Upper lobe of left lung (tissue), 6 donors: ENCODE data around the gene SACS. TPM values are rescaled to one million over a fixed set of nuclear protein-coding genes. Genes with fewer than 3 reads are reported as not detected.
A peak's percentile ranks its signal among the peaks of the same experiment; 100 is the strongest.

Experiments
- ATAC-seq, 2 donors: fragments of 200-7000 bp; cut with Tn5 transposase; one replicate each; pipeline ENCODE4 v1.9.1; 2022; ENCODE audit warnings: mild to moderate bottlenecking in 2 of 2, moderate library complexity in 2 of 2; ENCODE audit not compliant: low FRiP score in 2 of 2
- DNase-seq, 2 donors: peaks; one replicate each; pipeline ENCODE4 v3.0.0-alpha.2; 2019 to 2020
- H3K27ac ChIP-seq, 4 donors: fragments of 200-600 bp; sonication (generic); one replicate each; pipeline ENCODE4 v1.5.1; 2016 to 2019
- H3K27me3 ChIP-seq, 4 donors: fragments of 200-600 bp; sonication (generic); one replicate each; pipeline ENCODE4 v1.5.1; 2017 to 2019
- H3K36me3 ChIP-seq, 4 donors: fragments of 200-600 bp; sonication (generic); one replicate each; pipeline ENCODE4 v1.5.1; 2016 to 2019
- H3K4me1 ChIP-seq, 4 donors: fragments of 200-600 bp; sonication (generic); one replicate each; pipeline ENCODE4 v1.5.1; 2018 to 2019
- H3K4me3 ChIP-seq, 4 donors: fragments of 200-600 bp; sonication (generic); one replicate each; pipeline ENCODE4 v1.5.1; 2017 to 2019; ENCODE audit warnings: mild to moderate bottlenecking in 2 of 4, moderate library complexity in 1 of 4
- H3K9me3 ChIP-seq, 4 donors: fragments of 200-600 bp; sonication (generic); one replicate each; pipeline ENCODE4 v1.5.1; 2018 to 2019
- EP300 ChIP-seq, 4 donors: sonication (generic); formaldehyde crosslinking; IDR thresholded peaks; one replicate each; pipeline ENCODE4 v1.5.1; 2017; ENCODE audit warnings: antibody characterized with exemption in 4 of 4, control low read depth in 2 of 4
- POLR2A ChIP-seq, 4 donors: fragments of 450-650 bp; IDR thresholded peaks; one replicate each; pipeline ENCODE4 v1.5.1; 2016 to 2017; ENCODE audit warnings: antibody characterized with exemption in 4 of 4, mild to moderate bottlenecking in 2 of 4
- POLR2AphosphoS5 ChIP-seq, 2 donors: sonication (generic); formaldehyde crosslinking; IDR thresholded peaks; one replicate each; pipeline ENCODE4 v1.5.1; 2017; ENCODE audit warnings: antibody characterized with exemption in 2 of 2
- WGBS, 2 donors: methylation state at CpG; one replicate each; pipeline ENCODE4 v1.1.5; 2017 to 2018; 5-methylcytosine and 5-hydroxymethylcytosine counted together
- total RNA-seq, 6 donors: library from RNA; depleted of rRNA in 4 of 6; stranded (reverse); fragments of >200 nt in 4 of 6; gene quantifications; one replicate each; pipeline versions ENCODE4 v1.1.0 to v1.2.1, GENCODE V29; 2016 to 2021
- TF ChIP-seq, protein P1 (sequence below), 6 experiments: fragments of 450-650 bp in 4 of 6; fragments of 200-600 bp in 2 of 6; sonication (generic) in 2 of 6; IDR thresholded peaks; one replicate each; pipeline ENCODE4 v1.5.1; 2016 to 2019; ENCODE audit warnings: antibody characterized with exemption in 6 of 6
- donor health status: DM: no; HTN: no; CAD: no; lungs with moderate emphysema.
- donor health status: DM: no; HTN: yes; CAD: no; lungs with severe emphysema.

SACS gene
- total RNA-seq, 6 donors from 2014 or later = 2.4 to 25.1 (median 9.7) TPM

DNA sequence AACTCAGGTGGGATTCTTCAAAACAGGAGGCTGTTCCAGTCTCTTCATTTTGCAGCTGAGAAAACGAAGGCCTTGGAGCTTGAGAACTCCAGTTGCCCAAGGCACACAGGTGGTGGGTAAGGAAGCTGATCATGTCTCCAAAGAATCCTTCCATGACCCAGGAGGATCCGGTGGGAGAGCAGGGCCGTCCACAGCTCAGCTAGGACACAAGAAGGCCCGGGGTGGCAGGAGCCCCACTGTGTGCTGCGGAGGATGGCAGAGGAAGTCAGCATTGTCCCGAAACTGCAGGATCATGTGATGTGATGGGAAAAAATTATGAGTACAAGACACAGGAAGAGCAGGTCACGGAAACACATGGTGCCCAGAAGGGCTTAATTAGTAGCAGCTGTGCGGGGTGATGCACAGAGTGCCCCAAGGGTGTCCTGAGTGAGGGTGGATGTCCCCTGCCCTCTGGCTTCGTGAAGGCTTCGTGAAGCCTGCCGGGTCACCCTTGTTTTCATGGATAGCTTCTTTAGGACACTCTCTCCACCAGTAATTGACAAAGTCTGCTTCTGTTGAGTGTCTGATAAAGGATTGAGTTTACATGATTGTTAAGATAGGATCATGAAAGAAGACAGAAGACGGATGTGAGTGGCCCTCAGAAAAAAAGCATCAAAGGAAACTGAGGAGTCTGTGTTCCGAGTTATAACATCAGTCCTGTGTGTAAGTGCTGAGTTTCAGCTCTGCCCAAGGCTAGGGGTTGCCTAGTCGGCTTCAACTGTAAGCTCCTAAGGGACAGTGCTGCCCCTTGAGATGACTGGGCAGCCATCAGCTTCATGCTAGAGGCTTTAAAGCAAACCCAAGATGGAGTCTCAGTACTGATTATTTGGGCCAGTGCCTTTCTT is 33.8 kb upstream of the SACS start:
- DNase-seq (no peak), ATAC-seq (peak in 1 of 2 donors; percentile 49)
- Histone ChIP-seq H3K27ac (peak overlapping the region; percentile 41 to 86 (median 56)), H3K4me1 (peaks cover 4 to 20% (median 10%) of the 10 kb centered on the region in 4 donors), H3K27me3 (no peaks in the 10 kb centered on the region), H3K9me3 (no peaks in the 10 kb centered on the region), H3K4me3 (peak overlapping the region in 1 of 4 donors; percentile 62), H3K36me3 (no peaks in the 10 kb centered on the region)
- TF ChIP-seq EP300 (IDR thresholded peaks at IDR 0.05) (no peak), POLR2AphosphoS5 (IDR thresholded peaks at IDR 0.05) (no peak), POLR2A (IDR thresholded peaks at IDR 0.05) (no peak)
- 49 to 54% methylated on average over 13 to 14 of the region's 14 CpGs for WGBS, 2 donors

- Histone ChIP-seq H3K27me3 (no peaks in the 10 kb centered on the region), H3K36me3 (no peaks in the 10 kb centered on the region), H3K9me3 (no peaks in the 10 kb centered on the region), H3K4me3 (peak overlapping the region; percentile 34 to 62 (median 51)), H3K4me1 (peaks cover 4 to 20% (median 10%) of the 10 kb centered on the region in 4 donors), H3K27ac (peak overlapping the region; percentile 41 to 86 (median 64))
- peak; percentile 67 to 93 for DNase-seq
- no peak for TF ChIP-seq POLR2A (IDR thresholded peaks at IDR 0.05)
- peak in 1 of 2 donors; percentile 2 for TF ChIP-seq POLR2AphosphoS5 (IDR thresholded peaks at IDR 0.05)
- TF ChIP-seq, protein P1, sequence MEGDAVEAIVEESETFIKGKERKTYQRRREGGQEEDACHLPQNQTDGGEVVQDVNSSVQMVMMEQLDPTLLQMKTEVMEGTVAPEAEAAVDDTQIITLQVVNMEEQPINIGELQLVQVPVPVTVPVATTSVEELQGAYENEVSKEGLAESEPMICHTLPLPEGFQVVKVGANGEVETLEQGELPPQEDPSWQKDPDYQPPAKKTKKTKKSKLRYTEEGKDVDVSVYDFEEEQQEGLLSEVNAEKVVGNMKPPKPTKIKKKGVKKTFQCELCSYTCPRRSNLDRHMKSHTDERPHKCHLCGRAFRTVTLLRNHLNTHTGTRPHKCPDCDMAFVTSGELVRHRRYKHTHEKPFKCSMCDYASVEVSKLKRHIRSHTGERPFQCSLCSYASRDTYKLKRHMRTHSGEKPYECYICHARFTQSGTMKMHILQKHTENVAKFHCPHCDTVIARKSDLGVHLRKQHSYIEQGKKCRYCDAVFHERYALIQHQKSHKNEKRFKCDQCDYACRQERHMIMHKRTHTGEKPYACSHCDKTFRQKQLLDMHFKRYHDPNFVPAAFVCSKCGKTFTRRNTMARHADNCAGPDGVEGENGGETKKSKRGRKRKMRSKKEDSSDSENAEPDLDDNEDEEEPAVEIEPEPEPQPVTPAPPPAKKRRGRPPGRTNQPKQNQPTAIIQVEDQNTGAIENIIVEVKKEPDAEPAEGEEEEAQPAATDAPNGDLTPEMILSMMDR (IDR thresholded peaks at IDR 0.05) = peak; percentile 9 to 57 (median 47)
- TF ChIP-seq EP300 (IDR thresholded peaks at IDR 0.05) = no peak
- 4% methylated on average over 23 to 55 of the region's 64 CpGs for WGBS, 2 donors
- ATAC-seq = peak; percentile 86 to 95
These were observed 32.9 kb upstream of the SACS start for GRCh38 chr13:23466144-23467002.

DNA sequence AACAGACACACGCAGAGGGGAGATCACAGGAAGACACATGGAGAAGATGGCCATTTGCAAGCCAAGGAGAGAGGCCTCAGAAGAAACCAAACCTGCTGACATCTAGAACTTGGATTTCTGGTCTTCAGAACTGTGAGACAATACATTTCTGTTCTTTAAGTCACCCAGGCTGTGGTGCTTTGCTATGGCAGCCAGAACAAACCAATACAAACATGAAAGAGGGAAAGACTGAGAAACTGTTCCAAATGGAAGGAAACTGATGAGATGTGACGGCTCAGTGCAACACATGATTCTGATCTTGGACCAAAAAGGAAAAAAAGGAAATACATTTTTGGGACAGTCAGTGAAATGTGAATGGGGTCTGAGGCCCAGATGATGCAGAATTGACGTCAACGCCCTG is 30.2 kb upstream of the SACS start:
- Histone ChIP-seq H3K4me1 (peaks cover 4 to 20% (median 10%) of the 10 kb centered on the region in 4 donors), H3K4me3 (no peak overlapping the region), H3K9me3 (no peaks in the 10 kb centered on the region), H3K27me3 (no peaks in the 10 kb centered on the region), H3K27ac (no peak overlapping the region), H3K36me3 (no peaks in the 10 kb centered on the region)
- no peak for DNase-seq
- no peak for ATAC-seq
- WGBS, 2 donors = 90 to 92% methylated on average over 4 of the region's 4 CpGs
- TF ChIP-seq POLR2AphosphoS5 (IDR thresholded peaks at IDR 0.05) = no peak
- no peak for TF ChIP-seq EP300 (IDR thresholded peaks at IDR 0.05)
- no peak for TF ChIP-seq POLR2A (IDR thresholded peaks at IDR 0.05)

GRCh38 chr13:23462815-23463559 is 29.5 kb upstream of the SACS start:
- no peaks in the 10 kb centered on the region for H3K9me3 ChIP-seq
- H3K27ac ChIP-seq = no peak overlapping the region
- no peaks in the 10 kb centered on the region for H3K27me3 ChIP-seq
- no peak for DNase-seq
- ATAC-seq = no peak
- H3K4me1 ChIP-seq = peaks cover 4 to 20% (median 10%) of the 10 kb centered on the region in 4 donors
- no peak for TF ChIP-seq POLR2A (IDR thresholded peaks at IDR 0.05)
- TF ChIP-seq POLR2AphosphoS5 (IDR thresholded peaks at IDR 0.05) = no peak
- TF ChIP-seq EP300 (IDR thresholded peaks at IDR 0.05) = no peak
- TF ChIP-seq, protein P1 (IDR thresholded peaks at IDR 0.05) = no peak
- 32 to 33% methylated on average over 3 of the region's 3 CpGs for WGBS, 2 donors
- no peaks in the 10 kb centered on the region for H3K36me3 ChIP-seq
- no peak overlapping the region for H3K4me3 ChIP-seq

- Histone ChIP-seq H3K36me3 (no peaks in the 10 kb centered on the region), H3K27ac (no peak overlapping the region), H3K27me3 (no peaks in the 10 kb centered on the region), H3K4me1 (peaks cover 0 to 8% (median 4%) of the 10 kb centered on the region in 4 donors), H3K4me3 (no peak overlapping the region), H3K9me3 (no peaks in the 10 kb centered on the region)
- TF ChIP-seq POLR2A (IDR thresholded peaks at IDR 0.05) (no peak), POLR2AphosphoS5 (IDR thresholded peaks at IDR 0.05) (no peak), EP300 (IDR thresholded peaks at IDR 0.05) (no peak)
- TF ChIP-seq, protein P1 (IDR thresholded peaks at IDR 0.05) = no peak
- ATAC-seq (no peak), DNase-seq (no peak)
- 91 to 94% methylated on average over 3 of the region's 3 CpGs for WGBS, 2 donors
These were observed 28.0 kb upstream of the SACS start for GRCh38 chr13:23461544-23461943.
